ENCODE measurements around the gene MYADML2.

MYADML2 gene

DNA sequence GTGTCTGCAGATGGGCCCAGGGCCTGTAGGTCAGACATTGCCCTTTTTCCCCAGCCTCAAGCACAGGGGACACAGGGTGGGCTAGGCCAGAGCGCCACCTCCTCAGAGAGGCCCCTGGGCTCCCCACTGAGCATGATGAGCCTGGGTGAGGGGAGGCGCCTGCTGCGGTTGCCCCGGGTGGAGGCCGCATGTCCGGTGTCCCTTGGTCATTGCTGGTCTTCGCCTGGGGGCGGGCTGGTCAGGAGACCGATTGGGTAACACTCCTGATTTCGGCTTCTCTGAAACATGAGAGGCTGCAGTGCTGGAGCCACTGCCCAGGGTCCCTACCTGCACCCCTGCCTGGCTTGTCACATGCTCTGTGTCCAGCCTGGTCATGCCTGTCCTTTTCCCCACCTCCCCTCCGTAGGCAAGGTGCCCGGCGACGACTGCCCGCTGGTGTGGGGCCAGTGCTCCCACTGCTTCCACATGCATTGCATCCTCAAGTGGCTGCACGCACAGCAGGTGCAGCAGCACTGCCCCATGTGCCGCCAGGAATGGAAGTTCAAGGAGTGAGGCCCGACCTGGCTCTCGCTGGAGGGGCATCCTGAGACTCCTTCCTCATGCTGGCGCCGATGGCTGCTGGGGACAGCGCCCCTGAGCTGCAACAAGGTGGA, 47.4 kb downstream of the MYADML2 start:
- DNase-seq (ENCODE audit: low read depth), result no peak

DNA sequence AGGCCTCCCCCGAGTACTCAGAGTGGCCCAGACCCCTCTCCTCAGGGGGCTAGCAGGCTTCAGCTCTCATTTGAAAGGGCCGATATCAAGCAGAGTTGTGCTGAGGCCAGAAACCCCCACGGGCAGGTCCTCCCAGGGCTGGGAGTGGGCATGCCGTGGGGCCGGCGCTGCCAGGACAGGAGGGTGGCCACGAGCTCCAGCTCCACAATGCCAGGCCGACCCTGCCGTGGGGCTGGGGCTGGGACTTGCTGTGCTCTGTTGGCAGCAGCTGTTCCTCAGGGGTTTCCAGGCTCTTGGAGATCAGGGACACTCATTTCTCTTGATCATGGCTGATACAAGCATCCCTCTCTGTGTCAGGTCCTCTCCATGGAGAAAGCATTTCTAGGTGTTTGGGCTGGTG, 48.1 kb downstream of the MYADML2 start:
- DNase-seq (ENCODE audit: low read depth), result no peak

DNA sequence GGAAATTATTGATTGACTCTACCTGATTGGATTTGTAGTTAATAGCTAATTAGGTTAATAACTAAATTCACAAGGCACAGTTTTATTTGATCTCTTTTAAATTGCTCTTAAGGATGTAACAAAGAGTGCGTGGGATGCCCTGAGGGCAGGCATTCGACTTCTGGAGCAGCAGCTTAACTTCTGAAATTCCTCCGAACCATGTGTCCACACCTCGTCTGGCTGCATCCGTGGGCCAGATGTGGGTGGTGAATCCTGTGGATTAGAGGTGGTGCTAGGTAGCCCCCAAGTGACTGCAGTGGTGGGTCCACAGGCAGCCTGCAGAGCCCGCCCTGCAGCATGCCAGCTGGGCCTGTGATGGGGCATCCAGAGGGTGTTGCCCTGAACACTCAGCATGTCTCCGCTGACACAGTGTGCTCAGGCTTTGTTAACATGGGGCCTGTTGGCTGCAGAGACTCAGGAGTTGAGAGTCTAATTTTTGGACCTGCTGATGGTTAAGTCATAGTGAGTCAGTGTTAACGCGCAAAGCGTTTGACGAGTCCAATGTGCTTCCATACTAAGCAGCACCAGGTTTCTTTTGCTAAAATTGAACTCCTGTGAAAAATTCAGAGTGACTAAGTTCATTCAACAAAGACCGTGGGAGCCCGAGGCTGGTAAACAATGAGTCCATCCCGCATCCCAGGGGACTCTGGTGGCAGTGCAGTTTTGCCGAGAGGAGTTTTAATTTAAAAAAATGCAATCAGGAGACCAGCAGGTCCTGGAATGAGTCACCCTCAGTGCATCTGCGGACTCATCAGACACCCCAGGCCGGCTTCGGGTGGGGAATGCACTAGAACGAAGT, 48.8 kb downstream of the MYADML2 start:
- no peak for DNase-seq (ENCODE audit: low read depth)

GRCh38 chr17:81895400-81895799, 51.6 kb downstream of the MYADML2 start:
- no peak for DNase-seq (ENCODE audit: low read depth)

GRCh38 chr17:81891303-81891552, 55.8 kb downstream of the MYADML2 start:
- no peak for DNase-seq (ENCODE audit: low read depth)

DNA sequence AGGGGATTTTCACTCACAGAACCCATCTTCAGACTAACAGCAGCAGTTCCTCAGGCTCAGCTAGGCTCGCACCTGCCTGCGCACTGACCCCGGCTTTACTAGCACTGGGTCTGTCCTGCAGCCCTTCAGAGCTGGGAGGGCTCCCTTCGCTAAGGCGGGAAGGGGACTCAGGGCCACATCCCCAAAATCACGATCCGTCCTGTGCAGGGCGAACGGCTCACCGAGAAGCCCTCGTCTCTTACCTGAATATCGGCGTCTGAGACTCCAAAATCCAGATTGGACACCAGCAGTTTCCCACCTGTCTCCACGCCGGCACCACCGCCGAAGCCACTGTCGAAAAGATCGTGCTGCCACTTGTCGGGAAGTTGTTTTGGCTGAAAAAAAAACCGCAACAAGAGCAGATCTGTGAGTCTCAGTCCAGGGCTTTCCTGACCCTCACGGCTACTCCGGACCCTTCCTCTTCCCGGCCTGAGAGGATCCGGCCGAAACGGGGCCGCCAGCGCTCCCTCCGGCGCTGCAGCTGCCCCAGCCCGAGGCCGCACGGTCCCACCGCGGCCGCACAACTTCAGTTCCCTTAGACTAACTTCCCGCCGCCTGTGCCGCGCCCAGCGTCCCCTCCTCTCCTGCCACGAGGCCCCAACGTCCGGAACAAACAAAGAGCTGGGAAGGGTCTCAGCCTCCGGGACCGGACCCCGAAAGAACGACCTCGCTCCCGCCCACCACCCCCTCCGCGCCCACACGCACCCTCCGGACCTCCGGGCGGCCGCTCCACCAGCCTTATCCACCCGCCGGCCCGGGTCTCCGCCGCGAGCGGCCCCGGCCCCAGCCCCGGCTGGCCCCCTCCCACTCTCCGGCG, 56.4 kb downstream of the MYADML2 start:
- DNase-seq (ENCODE audit: low read depth), result no peak

Data from activated T-helper 9 cell treated with anti-CD3 and anti-CD28 coated beads, Interleukin-2, amount 50 U/mL, for 16 hours (primary cell).